ENCODE data around the gene CDH22. TPM values are rescaled to one million over a fixed set of nuclear protein-coding genes. Genes with fewer than 3 reads are reported as not detected.

The CDH22 gene
- total and polyA plus RNA-seq, 10 of the 15 experiments (the other 5 are each of a cell fraction or from before 2014, with no cell fraction given), result not detected

GRCh38 chr20:46246559-46246958 is 61.7 kb downstream of the CDH22 start:
- H3K36me3 ChIP-seq (ENCODE audit: control insufficient read depth in 2 of 2, insufficient read depth in 2 of 2, low read length in 1 of 2), result no peaks in the 10 kb centered on the region
- H3K4me1 ChIP-seq (ENCODE audit: control insufficient read depth, insufficient read depth, low read length), result no peaks in the 10 kb centered on the region
- H3K79me2 ChIP-seq (ENCODE audit: control insufficient read depth, insufficient read depth, low read length), result no peaks in the 10 kb centered on the region
- POLR2A ChIA-PET, result no interaction called here
- no peaks in the 10 kb centered on the region for H4K20me1 ChIP-seq (ENCODE audit: control insufficient read depth, insufficient read depth)
- in situ Hi-C loops (cut with MboI) (no loop called here), intact Hi-C loops (cut with micrococcal nuclease; ENCODE audit: unreplicated experiment) (no loop called here)
- RAD21 ChIA-PET (ENCODE audit: unreplicated experiment), result no interaction called here
- ATAC-seq, result no peak
- no peak overlapping the region for H3K4me3 ChIP-seq
- no peak overlapping the region for H2AFZ ChIP-seq (ENCODE audit: control insufficient read depth, low read depth, low read length)
- no peak for TF ChIP-seq CBX5 (IDR thresholded peaks at IDR 0.05; ENCODE audit: low read depth)
- no peak for DNase-seq (ENCODE audit: low read depth, low spot score)
- H3K27me3 ChIP-seq (replicated peaks in 1 of 2; ENCODE audit: control insufficient read depth in 2 of 2, insufficient read depth in 2 of 2, low read length in 1 of 2), result peaks cover 7% of the 10 kb centered on the region in 2 experiments
- CTCF ChIA-PET, result no interaction called here
- no peak for FAIRE-seq
- BruUV-seq (replicated peaks), result no TSS peak
- no peak overlapping the region for H3K9ac ChIP-seq (ENCODE audit: control insufficient read depth, insufficient read depth, low read length)
- H3K9me3 ChIP-seq (replicated peaks; ENCODE audit: control insufficient read depth, insufficient read depth, low read length), result no peaks in the 10 kb centered on the region
- SMC1A ChIA-PET (ENCODE audit: uncharacterized antibody, unreplicated experiment), result no interaction called here
- 6% methylated on average over 23 of the region's 23 CpGs for WGBS (ENCODE audit: insufficient coverage, insufficient replicate concordance, low lambda C conversion rate, missing lambda C conversion rate)
- H3K4me2 ChIP-seq (ENCODE audit: control insufficient read depth, insufficient read depth), result no peak overlapping the region
- H3K27ac ChIP-seq (ENCODE audit: control insufficient read depth, insufficient read depth), result no peak overlapping the region

GRCh38 chr20:46243707-46244628 is 64.3 kb downstream of the CDH22 start:
- no peak overlapping the region for H3K4me2 ChIP-seq (ENCODE audit: control insufficient read depth, insufficient read depth)
- intact Hi-C loops (cut with micrococcal nuclease; ENCODE audit: unreplicated experiment) (no loop called here), in situ Hi-C loops (cut with MboI) (no loop called here)
- no peak overlapping the region for H3K27ac ChIP-seq (ENCODE audit: control insufficient read depth, insufficient read depth)
- H4K20me1 ChIP-seq (ENCODE audit: control insufficient read depth, insufficient read depth), result no peaks in the 10 kb centered on the region
- ATAC-seq, result no peak
- ChIA-PET RAD21 (ENCODE audit: unreplicated experiment) (no interaction called here), SMC1A (ENCODE audit: uncharacterized antibody, unreplicated experiment) (no interaction called here), CTCF (no interaction called here), POLR2A (no interaction called here)
- TF ChIP-seq SKIL (IDR thresholded peaks at IDR 0.05; ENCODE audit: low read depth, poor library complexity, severe bottlenecking) (no peak), ZNF207 (IDR thresholded peaks at IDR 0.05; ENCODE audit: borderline replicate concordance) (no peak), CHD2 (IDR thresholded peaks at IDR 0.05; ENCODE audit: borderline replicate concordance, low read depth, low read length) (no peak), BCLAF1 (IDR thresholded peaks at IDR 0.05) (no peak)
- no peak for DNase-seq (ENCODE audit: low read depth, low spot score)
- no peaks in the 10 kb centered on the region for H3K4me1 ChIP-seq (ENCODE audit: control insufficient read depth, insufficient read depth, low read length)
- H2AFZ ChIP-seq (ENCODE audit: control insufficient read depth, low read depth, low read length), result no peak overlapping the region
- no peak for FAIRE-seq
- 7% methylated on average over 9 of the region's 9 CpGs for WGBS (ENCODE audit: insufficient coverage, insufficient replicate concordance, low lambda C conversion rate, missing lambda C conversion rate)
- peaks cover 2 to 7% of the 10 kb centered on the region in 2 experiments for H3K27me3 ChIP-seq (replicated peaks in 1 of 2; ENCODE audit: control insufficient read depth in 2 of 2, insufficient read depth in 2 of 2, low read length in 1 of 2)
- no peak overlapping the region for H3K4me3 ChIP-seq
- H3K9me3 ChIP-seq (replicated peaks; ENCODE audit: control insufficient read depth, insufficient read depth, low read length), result no peaks in the 10 kb centered on the region
- no peak overlapping the region for H3K9ac ChIP-seq (ENCODE audit: control insufficient read depth, insufficient read depth, low read length)
- H3K36me3 ChIP-seq (ENCODE audit: control insufficient read depth in 2 of 2, insufficient read depth in 2 of 2, low read length in 1 of 2), result no peaks in the 10 kb centered on the region
- BruUV-seq (replicated peaks), result no TSS peak
- no peaks in the 10 kb centered on the region for H3K79me2 ChIP-seq (ENCODE audit: control insufficient read depth, insufficient read depth, low read length)

Data from GM12878 (cell line).